SU-DHL-6 (cell line): ENCODE data around the gene LTB4R.

Experiments
- H2AFZ ChIP-seq: fragments of 200-600 bp; sonication (generic); 2 replicates; pipeline ENCODE4 v1.6.1; 2014; ENCODE audit warnings: low read depth, mild to moderate bottlenecking, moderate library complexity, mixed read lengths, antibody characterized with exemption, low read length; ENCODE audit not compliant: severe bottlenecking
- H3F3A ChIP-seq: fragments of 200-600 bp; shearing (Covaris generic); 2 replicates; pipeline ENCODE4 v1.6.0; 2016; ENCODE audit warnings: antibody characterized with exemption, mild to moderate bottlenecking; ENCODE audit not compliant: insufficient read depth
- H3K27ac ChIP-seq: fragments of 200-600 bp; sonication (generic); 2 replicates; pipeline ENCODE4 v1.5.1; 2016; ENCODE audit warnings: low read depth, mild to moderate bottlenecking, low read length, moderate library complexity, mixed read lengths
- H3K27me3 ChIP-seq: fragments of 200-600 bp; sonication (generic), shearing (Covaris generic); 2 replicates; pipeline ENCODE4 v1.6.0; 2014; ENCODE audit warnings: mild to moderate bottlenecking, low read length
- H3K36me3 ChIP-seq: fragments of 200-600 bp; sonication (generic); 2 replicates; pipeline ENCODE4 v1.6.1; 2014; ENCODE audit warnings: mild to moderate bottlenecking, low read length, mixed read lengths
- H3K4me2 ChIP-seq: fragments of 300-600, 200-600 bp; shearing (Covaris generic), sonication (generic); 2 replicates; pipeline ENCODE4 v1.6.0; 2014; ENCODE audit warnings: low read length, low read depth, mild to moderate bottlenecking; ENCODE audit not compliant: poor library complexity, severe bottlenecking
- H3K4me3 ChIP-seq: fragments of 200-600 bp; sonication (generic); 2 replicates; pipeline ENCODE4 v1.5.1; 2014; ENCODE audit warnings: antibody characterized with exemption, low read length, mild to moderate bottlenecking, mixed read lengths; ENCODE audit not compliant: insufficient read depth, poor library complexity, severe bottlenecking
- H3K79me2 ChIP-seq: fragments of 200-600 bp; sonication (generic); 2 replicates; pipeline ENCODE4 v1.6.1; 2014; ENCODE audit warnings: mild to moderate bottlenecking, low read length, moderate library complexity; ENCODE audit not compliant: insufficient read depth
- H3K9ac ChIP-seq: fragments of 200-600 bp; sonication (generic); 2 replicates; pipeline ENCODE4 v1.7.0; 2014; ENCODE audit warnings: mild to moderate bottlenecking, low read length
- H3K9me2 ChIP-seq: fragments of 200-600 bp; sonication (generic); replicated peaks from 2 replicates; pipeline ENCODE4 v1.6.1; 2014; ENCODE audit warnings: low read length; ENCODE audit not compliant: insufficient read depth
- H3K9me3 ChIP-seq: fragments of 200-600 bp; sonication (generic); 2 replicates; pipeline ENCODE4 v1.6.1; 2014; ENCODE audit warnings: low read length, mixed read lengths; ENCODE audit not compliant: insufficient read depth
- H4K20me1 ChIP-seq: fragments of 200-600 bp; sonication (generic); 2 replicates; pipeline ENCODE4 v1.6.1; 2014; ENCODE audit warnings: low read depth, mild to moderate bottlenecking, antibody characterized with exemption, low read length, moderate library complexity, mixed read lengths
- CTCF ChIP-seq: fragments of 200-600 bp; sonication (generic); IDR thresholded peaks from one replicate; pipeline ENCODE4 v1.5.1; 2017; ENCODE audit warnings: antibody characterized with exemption, mild to moderate bottlenecking, low read length, moderate library complexity; ENCODE audit not compliant: insufficient read depth, poor library complexity, severe bottlenecking
- EZH2phosphoT487 ChIP-seq: fragments of 200-600 bp; sonication (generic), shearing (Covaris generic); conservative IDR thresholded peaks from 2 replicates; pipeline ENCODE4 v1.6.1; 2018; ENCODE audit warnings: mild to moderate bottlenecking, antibody characterized with exemption, low read length, moderate library complexity, mixed read lengths

LTB4R gene

GRCh38 chr14:24278424-24278823 is 32.9 kb upstream of the LTB4R start:
- Histone ChIP-seq H3K9me2 (no peaks in the 10 kb centered on the region), H4K20me1 (no peaks in the 10 kb centered on the region), H3K36me3 (no peaks in the 10 kb centered on the region), H3K9me3 (no peaks in the 10 kb centered on the region), H3F3A (no peaks in the 10 kb centered on the region), H3K9ac (no peak overlapping the region), H3K4me3 (no peak overlapping the region), H3K27ac (no peak overlapping the region), H3K27me3 (no peaks in the 10 kb centered on the region), H2AFZ (no peak overlapping the region), H3K79me2 (no peaks in the 10 kb centered on the region), H3K4me2 (no peak overlapping the region)
- TF ChIP-seq EZH2phosphoT487 = no peak
- no peak for TF ChIP-seq CTCF

- Histone ChIP-seq H3K9me2 (no peaks in the 10 kb centered on the region), H3K79me2 (no peaks in the 10 kb centered on the region), H3K4me2 (no peak overlapping the region), H3K9me3 (no peaks in the 10 kb centered on the region), H3K27me3 (no peaks in the 10 kb centered on the region), H4K20me1 (no peaks in the 10 kb centered on the region), H3K27ac (no peak overlapping the region), H2AFZ (no peak overlapping the region), H3F3A (no peaks in the 10 kb centered on the region), H3K9ac (no peak overlapping the region), H3K36me3 (no peaks in the 10 kb centered on the region), H3K4me3 (no peak overlapping the region)
- no peak for TF ChIP-seq EZH2phosphoT487
- peak; percentile 37 for TF ChIP-seq CTCF
Measured at GRCh38 chr14:24279301-24280186, 31.8 kb upstream of the LTB4R start.

- Histone ChIP-seq H3K27ac (no peak overlapping the region), H3K4me2 (no peak overlapping the region), H3K27me3 (no peaks in the 10 kb centered on the region), H3K9me3 (no peaks in the 10 kb centered on the region), H2AFZ (no peak overlapping the region), H3K4me3 (no peak overlapping the region), H4K20me1 (no peaks in the 10 kb centered on the region), H3K79me2 (no peaks in the 10 kb centered on the region), H3F3A (no peaks in the 10 kb centered on the region), H3K36me3 (no peaks in the 10 kb centered on the region), H3K9me2 (no peaks in the 10 kb centered on the region), H3K9ac (no peak overlapping the region)
- TF ChIP-seq EZH2phosphoT487 = no peak
- no peak for TF ChIP-seq CTCF
Measured at GRCh38 chr14:24280797-24281460, 30.4 kb upstream of the LTB4R start.
